CD4-positive, alpha-beta T cell treated with Interleukin-21 for 1 hour (primary cell): ENCODE data around the gene NMRK2.
A peak's percentile ranks its signal among the peaks of the same experiment; 100 is the strongest.
"Not testable (repeated sequence)": the region's sequence is repeated elsewhere in the genome, so short reads cannot be mapped to it uniquely, and the experiment has no call there.

ENCODE experiments used
- DNase-seq: peaks from one replicate; pipeline ENCODE4 v3.0.0-alpha.2; 2020

Gene NMRK2, protein sequence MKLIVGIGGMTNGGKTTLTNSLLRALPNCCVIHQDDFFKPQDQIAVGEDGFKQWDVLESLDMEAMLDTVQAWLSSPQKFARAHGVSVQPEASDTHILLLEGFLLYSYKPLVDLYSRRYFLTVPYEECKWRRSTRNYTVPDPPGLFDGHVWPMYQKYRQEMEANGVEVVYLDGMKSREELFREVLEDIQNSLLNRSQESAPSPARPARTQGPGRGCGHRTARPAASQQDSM

DNA sequence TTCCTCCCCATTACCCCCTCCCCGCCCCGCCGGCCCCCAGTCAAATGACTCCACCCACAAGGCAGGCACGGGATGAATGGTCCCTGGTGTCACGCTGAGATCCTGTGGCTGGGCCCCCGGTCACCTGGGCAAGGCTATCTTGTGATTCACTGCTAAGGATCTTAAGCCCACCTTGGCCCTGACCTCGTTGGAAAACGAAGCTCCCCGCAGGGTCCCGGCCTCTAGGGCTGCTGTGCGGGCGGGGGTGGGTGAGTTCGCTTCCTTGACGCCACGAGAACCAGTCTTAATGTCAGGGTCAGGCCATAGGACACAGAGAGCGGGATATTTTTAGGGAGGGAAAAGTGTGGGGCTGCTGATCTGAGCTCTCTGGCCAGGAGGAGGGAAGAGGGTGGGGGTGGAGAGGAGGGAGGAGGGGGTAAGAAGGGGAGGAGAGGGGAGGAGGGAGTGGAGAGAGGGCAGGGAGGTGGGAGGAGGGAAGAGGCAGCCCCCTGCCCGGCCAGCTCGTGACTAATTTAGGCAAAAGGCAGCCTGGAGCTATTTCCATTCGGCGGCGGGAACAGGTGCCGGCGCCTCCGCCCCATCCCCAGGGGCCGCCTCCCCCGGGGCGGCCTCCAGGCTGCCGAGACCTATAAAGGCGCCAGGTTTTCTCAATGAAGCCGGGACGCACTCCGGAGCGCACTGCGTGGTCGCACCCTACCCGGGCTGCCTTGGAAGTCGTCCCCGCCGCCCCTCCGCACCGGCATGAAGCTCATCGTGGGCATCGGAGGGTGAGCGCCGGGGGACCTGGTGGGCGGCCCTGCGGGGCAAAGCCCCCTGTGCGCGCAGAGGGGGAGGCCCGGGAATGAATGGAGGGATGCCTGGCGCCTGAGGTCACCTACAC, at the start of gene NMRK2:
TSS of gene NMRK2 (plus strand) at position 139 of the 880 bp plus-strand sequence. CDS start at position 742, 603 bp downstream.
- no peak for DNase-seq

DNA sequence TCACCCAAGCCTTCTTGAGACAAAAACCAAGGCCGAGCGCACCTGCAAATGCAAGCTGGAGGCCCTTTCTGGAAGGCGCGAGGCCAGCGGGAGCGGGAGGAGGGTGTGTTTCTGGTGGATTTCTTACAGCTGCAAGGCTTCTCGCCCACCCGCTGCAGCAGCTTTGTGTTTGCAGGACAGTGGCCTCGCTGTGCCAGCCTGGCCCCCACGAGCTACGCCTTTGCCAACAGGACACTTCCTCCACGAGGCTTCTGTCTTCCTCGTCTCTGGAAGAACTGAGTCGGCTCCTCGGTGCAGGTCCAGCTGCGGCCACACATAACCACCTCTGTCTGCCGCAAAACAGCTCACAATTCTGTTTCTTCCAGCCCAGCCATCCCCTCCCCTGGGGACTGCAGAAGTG, 42.3 kb upstream of the NMRK2 start:
- DNase-seq: no peak

DNA sequence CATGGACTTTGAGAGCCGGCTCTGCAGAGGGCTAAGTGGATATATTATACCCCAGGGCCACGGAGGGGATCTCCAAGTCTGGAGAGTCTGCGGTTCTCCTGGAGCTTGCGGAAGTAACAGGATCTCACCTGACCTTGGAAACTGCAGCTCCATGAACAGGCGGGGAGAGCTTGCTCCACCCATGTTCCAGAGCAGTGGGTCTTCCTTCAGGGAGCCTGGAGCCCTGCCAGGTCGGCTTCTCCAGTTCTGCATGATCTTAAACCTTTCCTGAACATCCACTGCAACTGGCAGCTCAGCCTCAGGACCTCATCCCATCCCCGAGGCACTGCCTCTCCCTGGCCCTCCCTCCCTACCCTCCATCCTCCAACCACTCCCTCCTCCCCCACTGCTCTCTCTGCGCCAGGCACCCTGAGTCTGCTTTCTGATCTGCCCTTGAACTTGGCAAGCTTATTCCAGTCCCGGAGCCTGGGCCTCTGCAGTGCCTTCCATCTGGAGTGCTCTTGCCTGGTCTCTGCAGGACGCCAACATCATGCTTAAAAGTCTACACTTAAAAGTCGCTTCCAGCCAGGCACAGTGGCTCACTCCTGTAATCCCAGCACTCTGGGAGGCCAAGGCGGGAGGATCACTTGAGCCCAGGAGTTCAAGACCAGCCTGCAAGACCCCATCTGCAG, 39.2 kb upstream of the NMRK2 start:
- DNase-seq: no peak

DNA sequence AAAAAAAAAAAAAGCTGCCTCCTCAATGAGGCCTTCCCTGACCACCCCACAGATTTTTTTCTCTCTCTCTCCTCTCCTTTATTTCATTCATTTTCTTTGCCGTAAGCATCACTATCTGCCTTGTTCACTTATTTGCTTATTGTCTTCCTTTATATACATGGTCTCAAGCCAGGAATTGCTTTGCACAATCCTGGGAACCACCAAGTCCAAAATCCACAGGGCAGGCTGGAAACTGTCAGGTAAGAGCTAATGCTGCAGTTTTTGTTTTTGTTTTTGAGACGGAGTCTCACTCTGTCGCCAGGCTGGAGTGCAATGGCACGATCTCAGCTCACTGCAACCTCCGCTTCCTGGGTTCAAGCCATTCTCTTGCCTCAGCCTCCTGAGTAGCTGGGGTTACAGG, 37.9 kb upstream of the NMRK2 start:
- not testable (repeated sequence) for DNase-seq

DNA sequence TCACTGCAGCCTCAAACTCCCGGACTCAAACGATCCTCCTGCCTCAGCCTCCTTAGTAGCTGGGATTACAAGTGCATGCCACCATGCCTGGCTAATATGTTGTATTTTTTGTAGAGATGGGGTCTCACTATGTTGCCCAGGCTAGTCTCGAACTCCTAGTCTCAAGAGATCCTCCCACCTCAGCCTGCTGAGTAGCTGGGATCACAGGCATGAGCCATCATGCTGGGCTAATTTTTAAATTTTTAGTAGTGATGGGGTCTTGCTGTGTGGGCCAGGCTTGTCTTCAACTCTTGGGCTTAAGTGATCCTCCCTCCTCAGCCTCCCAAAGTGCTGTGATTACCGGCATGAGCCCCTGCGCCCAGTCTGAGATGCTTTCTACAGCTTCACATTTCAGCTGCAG, 37.1 kb upstream of the NMRK2 start:
- DNase-seq: no peak

DNA sequence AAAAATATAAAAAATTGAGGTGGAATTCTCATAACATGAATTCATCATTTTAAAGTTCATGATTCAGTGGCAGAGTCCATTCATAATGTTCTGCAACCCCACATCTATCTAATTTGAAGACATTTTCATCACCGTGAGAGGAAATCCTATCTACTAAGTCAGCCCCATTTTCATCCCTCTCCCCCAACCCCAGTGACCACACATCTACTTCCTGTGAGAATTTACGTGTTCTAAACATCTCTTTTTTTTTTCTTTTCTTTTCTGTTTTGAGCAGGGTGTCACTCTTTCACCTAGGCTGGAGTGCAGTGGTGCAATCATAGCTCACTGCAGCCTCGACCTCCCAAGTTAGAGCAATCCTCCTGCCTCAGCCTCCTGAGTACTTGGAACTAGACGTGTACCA, 34.9 kb upstream of the NMRK2 start:
- peak; percentile 2 for DNase-seq

DNA sequence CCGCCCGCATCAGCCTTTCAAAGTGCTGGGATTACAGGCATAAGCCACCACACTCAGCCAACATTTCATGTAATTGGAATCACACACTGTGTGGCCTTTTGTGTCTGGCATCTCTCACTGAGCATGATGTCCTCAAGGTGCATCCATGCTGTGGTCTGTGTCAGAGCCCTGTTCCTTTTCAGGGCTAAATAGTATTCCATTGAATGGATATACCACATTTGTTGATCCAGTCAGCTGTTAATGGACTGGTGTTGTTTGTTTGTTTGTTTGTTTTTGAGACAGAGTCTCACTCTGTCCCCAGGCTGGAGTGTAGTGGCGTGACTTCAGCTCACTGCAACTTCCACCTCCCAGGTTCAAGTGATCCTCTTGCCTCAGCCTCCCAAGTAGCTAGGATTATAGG, 34.4 kb upstream of the NMRK2 start:
- no peak for DNase-seq

DNA sequence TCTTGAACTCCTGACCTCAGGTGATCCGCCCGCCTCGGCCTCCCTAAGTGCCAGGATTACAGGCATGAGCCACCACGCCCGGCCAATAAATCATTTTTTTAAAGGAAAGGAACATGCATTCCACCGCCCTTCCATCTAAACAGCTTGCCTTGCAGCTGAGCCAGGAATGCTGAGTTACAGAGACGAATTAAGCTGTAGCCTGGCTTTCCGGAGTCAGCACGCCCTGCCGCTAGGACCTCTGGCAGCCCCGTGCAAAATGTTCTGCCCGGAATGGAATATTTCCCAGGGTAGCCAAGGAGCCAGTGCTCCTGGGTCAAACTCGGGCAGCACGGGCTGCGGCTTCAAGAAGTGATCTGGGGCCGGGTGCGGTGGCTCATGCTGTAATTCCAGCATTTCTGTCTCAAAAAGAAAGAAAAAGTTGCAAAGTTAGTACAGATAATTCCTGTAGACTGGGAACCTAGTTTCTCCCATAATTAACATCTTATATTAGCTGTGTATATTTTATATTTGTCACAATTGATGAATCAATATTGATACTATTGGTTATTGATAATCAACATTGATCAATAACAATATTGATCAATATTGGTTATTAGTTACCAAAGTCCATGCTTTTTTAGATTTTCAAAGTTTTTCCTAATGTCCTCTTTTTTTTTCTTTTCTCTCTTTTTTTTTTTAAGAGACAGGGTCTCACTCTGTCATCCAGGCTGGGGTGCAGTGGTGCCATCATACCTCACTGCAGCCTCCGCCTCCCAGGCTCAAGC, 33.2 kb upstream of the NMRK2 start:
- no peak for DNase-seq

DNA sequence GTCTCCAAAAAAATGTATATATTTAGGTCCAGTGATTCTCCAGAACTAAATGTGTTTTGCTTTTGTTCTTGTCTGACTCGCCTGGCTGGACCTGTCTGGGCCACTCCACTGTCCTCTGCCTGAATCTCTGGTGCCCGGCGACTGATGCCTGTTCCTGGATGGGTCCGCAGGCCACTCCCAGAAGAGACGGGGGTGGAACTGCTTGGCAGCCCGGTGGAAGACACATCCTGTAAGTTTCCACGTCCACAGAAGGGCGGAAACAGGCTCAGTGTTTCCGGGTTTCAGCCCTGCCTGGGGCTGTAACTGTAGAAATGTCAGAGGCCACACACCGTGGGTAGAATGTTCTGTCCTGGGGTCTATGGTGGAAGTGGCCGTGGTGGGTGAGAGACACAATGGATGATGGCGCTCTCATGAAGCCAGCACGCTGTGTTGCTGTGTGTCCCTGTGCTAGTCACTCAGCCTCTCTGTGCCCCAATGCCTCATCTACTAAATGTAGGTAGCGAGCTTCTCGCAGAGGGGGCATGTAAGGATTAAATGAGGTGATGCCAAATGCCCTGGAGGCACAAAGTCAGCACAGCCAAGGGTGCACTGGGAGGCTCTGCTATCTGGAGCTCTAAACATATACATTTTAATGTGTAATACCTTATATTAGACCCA, 30.4 kb upstream of the NMRK2 start:
- no peak for DNase-seq

DNA sequence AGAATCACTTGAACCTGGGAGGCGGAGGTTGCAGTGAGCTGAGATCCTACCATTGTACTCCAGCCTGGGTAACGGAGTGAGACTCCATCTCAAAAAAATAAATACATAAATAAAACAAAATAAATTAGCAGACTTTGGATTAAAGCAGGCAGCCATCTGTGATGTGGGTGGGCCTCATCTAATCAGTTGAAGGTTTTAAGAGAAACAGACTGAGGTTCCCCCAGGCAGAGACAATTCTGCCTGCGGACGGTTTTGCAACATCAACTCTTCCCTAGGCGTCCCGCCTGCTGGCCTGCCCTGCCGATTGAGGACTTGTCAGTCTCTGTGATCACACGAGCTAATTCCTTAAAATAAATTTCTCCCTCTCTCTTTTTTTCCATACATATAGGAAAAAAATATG, 28.6 kb upstream of the NMRK2 start:
- DNase-seq: no peak

DNA sequence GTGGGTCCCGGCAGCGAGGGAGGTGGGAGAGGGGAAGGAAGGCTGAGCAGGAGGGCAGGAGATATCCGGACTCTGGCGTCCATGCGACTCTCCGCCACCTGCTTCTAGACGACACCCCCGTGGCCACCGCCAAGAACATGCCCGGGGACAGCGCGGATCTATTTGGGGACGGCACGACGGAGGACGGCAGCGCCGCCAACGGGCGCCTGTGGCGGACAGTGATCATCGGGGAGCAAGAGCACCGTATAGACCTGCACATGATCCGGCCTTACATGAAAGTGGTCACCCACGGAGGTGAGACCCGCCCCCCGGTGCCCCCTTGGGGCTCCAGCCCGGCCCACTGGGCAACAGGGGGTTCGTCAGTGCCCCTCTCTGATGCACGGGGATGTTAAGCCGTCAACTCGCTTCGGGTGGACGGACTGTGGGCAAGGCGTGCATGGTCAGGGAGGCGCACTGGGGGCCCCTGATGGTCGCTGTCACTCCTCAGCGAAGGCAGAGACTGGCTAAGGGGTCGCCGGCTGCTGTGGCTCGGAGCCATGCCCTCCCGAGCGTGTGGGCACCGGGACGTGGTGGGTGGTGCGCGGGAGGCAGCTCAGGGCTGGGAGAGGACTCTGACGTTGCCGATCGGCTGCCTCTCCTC, 25.1 kb upstream of the NMRK2 start:
- no peak for DNase-seq

DNA sequence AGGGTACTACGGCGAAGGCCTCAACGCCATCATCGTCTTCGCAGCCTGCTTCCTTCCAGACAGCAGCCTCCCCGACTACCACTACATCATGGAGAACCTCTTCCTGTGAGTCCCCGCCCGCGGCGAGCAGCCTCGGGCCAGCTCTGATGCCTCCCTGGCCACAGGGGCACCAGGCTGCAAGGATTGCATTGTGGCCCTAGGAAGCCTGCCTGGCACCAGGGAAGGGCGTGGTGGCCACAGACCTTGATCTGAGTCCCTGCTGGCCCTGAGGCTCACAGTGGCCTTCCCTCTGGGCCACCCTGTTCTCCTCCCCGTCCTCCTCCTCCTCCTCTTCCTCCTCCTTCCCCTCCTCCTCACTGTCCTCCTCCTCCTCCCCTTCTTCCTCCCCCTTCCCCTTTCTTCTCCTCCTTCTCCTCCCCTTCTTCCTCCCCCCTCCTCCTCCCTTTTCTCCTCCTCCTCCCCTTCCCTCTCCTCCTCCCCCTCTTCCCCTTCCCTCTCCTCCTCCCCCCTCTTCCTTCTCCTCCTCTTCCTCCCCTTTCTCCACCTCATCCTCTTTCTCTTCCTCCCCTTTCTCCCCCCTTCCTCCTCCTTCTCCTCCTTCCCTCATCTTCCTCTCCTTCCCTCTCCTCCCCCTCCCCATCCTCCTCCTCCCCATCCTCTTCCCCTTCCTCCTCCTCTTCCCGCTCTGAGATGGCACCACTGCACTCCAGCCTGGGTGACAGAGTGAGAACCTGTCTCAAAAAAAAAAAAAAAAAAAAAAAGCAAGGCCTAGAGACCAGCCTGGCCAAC, 24.4 kb upstream of the NMRK2 start:
- no peak for DNase-seq

DNA sequence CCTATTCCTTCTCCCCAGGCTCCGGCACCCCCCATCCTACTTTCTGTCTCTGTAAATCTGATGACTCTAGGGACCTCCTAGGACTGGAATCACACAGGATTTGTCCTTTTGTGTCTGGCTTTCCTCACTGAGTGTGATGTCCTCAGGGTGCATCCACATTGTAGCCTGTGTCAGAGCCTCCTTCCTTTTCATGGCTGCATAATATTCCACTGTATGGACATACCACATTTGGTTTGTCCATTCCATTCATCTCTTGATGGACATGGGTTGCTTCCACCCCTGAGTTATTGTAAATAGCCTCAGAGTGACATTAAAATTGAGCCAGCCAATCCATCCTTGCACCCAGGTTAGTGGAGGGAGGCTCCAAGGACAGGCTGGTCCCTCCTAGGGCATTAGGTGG, 22.8 kb upstream of the NMRK2 start:
- DNase-seq: no peak

DNA sequence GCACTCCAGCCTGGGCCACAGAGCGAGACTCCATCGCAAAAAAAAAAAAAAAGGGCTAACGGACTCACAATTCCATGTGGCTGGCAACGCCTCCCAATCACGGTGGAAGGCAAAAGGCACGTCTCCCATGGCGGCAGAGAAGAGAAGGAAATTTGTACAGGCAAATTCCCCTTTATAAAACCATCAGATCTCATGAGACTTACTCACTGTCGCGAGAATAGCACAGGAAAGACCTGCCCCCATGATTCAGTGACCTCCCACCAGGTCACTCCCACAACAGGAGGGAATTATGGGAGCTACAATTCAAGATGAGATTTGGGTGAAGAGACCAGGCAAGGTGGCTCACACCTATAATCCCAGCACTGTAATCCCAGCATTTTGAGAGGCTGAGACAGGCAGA, 18.7 kb upstream of the NMRK2 start:
- DNase-seq: no peak

DNA sequence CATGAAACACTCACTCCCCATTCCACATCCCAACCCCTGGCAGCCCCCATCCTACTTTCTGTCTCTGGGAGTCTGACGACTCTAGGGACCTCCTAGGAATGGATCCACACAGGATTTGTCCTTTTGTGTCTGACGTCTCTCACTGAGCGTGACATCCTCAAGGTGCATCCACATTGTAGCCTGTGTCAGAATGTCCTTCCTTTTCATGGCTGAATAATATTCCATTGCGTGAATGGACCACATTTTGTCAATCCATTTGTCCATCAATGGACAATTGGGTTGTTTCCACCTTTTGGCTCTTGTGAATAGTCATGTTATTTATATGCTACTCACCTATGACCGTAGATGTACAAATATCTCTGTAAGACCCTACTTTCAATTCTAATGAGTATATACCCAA, 16.8 kb upstream of the NMRK2 start:
- DNase-seq: no peak

DNA sequence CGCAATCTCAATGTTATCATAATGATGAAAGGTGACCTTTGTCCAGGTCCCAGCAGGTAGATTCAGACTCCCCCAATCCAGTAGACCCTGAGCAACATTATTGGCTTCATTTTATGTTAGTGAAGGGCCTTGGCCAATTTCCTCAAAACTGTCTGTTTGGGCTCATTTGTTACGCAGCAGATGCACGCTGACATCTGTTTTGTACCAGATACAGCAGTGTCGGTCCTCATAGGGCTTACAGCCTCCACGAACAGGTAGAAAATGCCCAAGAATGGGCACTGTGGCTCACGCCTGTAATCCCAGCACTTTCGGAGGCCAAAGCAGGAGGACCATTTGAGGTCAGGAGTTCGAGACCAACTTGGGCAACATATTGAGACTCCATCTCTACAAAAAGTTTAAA, 13.1 kb upstream of the NMRK2 start:
- DNase-seq: no peak

DNA sequence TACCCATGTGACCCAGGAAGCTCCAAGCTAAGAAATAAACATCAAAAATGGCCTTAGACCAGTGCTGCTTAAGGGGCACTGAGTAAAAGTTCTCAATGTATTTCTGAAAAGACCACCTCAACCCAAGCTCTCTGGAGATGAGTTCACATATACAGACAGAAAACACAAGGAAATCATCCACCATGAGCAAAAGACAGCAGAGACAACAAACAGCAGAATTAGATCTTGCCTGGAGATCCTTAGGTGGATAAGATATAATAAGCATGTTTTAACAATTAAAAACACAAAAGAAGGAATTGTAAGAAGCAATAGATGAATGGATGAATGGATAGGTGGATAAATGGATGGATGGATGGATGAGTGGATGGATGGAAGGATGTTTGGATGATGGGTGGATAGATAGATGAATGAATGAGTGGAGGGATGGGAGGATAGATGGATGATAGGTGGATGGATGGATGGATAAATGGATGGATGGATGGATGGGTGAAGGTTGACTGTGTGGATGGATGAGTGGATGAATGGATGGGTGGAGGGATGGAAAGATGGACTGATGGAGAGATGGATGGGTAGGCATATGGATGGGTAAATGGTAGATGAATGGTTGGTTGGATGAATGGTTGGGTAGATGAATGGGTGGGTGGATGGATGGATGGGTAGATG, 9.6 kb upstream of the NMRK2 start:
- DNase-seq: no peak

DNA sequence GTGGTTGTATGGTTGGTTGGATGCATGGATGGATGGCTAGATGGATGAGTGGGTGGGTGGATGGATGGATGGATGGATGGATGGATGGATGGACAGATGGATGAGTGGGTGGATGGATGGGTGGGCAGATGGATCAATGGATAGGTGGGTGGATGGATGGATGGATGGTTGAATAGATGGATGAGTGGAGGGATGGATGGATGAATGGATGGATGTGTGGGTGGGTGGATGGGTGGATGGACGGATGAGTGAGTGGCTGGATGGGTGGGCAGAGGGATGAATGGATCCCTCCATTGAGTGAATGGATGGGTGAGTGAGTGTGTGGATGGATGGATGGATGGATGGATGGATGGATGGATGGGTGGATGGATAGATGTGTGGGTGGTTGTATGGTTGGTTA, 9.0 kb upstream of the NMRK2 start:
- DNase-seq: no peak

DNA sequence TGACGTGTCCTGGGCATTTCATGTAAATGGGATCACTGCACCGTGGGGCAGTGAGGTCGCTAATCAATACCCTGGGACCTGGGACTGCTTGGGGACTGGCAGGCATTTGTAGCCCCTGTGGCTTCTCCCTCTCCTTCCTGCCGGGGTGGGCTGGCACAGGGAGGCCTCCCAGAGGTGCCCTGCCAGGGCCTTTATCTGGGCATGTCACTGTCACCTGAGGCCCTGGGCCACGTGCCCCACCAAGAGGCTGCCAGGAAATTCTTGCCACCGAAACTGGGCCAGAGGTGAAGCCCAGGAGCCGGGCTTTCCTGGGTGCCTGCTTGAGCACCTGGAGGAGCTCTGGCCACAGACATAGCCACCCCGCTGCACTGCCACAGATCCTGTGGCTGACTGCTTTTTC, 1.8 kb upstream of the NMRK2 start:
- DNase-seq: no peak
